Endothelial cell of umbilical vein (primary cell): ENCODE measurements around the gene BABAM1. TPM values are rescaled to one million over a fixed set of nuclear protein-coding genes. Genes with fewer than 3 reads are reported as not detected.

Experiments used
- BruUV-seq: library from RNA; stranded (reverse); fragments of 400-500 nt; replicated peaks from 2 replicates; lab custom pipeline; 2021; lab: Mats Ljungman, UMichigan
- CTCF ChIA-PET: fragments of 300-600, 350-600 bp; sonication (Branson Sonifier 250); formaldehyde crosslinking; loops from one replicate; lab custom pipeline; 2021; ENCODE audit warnings: antibody characterized with exemption, inconsistent platforms; lab: Charles Lee
- POLR2A ChIA-PET: fragments of 300-600, 350-600 bp; sonication (Branson Sonifier 250); formaldehyde crosslinking; loops from one replicate; lab custom pipeline; 2021; ENCODE audit warnings: antibody characterized with exemption, inconsistent platforms; lab: Charles Lee
- DNase-seq: peaks from one replicate; pipeline ENCODE4 v3.0.0-alpha.2; 2011; ENCODE audit warnings: low read depth, low spot score
- FAIRE-seq: peaks from 2 replicates; lab custom pipeline; 2011; peaks lifted over from hg19 to GRCh38; lab: Jason Lieb, UNC
- H2AFZ ChIP-seq: 2 replicates; pipeline ENCODE4 v1.6.0; 2012; ENCODE audit warnings: low read depth, low read length, control low read depth, inconsistent platforms
- H3K27ac ChIP-seq: 2 replicates; pipeline ENCODE4 v1.5.1; 2011; ENCODE audit warnings: low read depth, mild to moderate bottlenecking, control low read depth, low read length, moderate library complexity; ENCODE audit not compliant: insufficient read depth
- H3K27me3 ChIP-seq, 2 experiments: 2 replicates each; pipeline versions ENCODE4 v1.6.0 to v1.6.1; 2011; ENCODE audit warnings: low read length in 2 of 2, mixed read lengths in 1 of 2; ENCODE audit not compliant: control insufficient read depth in 2 of 2, insufficient read depth in 2 of 2
- H3K36me3 ChIP-seq, 2 experiments: 2 replicates in 1 of 2; 3 replicates in 1 of 2; pipeline ENCODE4 v1.5.1; 2011; ENCODE audit warnings: low read length in 2 of 2, mild to moderate bottlenecking in 1 of 2, moderate library complexity in 1 of 2; ENCODE audit not compliant: control insufficient read depth in 2 of 2, insufficient read depth in 2 of 2; ENCODE audit errors: extremely low read depth in 1 of 2
- H3K4me1 ChIP-seq: 3 replicates; pipeline ENCODE4 v1.5.1; 2011; ENCODE audit warnings: mild to moderate bottlenecking, low read length; ENCODE audit not compliant: control insufficient read depth, insufficient read depth; ENCODE audit errors: extremely low read depth
- H3K4me2 ChIP-seq: 2 replicates; pipeline ENCODE4 v1.6.1; 2011; ENCODE audit warnings: low read length, control low read depth, mixed read lengths; ENCODE audit not compliant: insufficient read depth
- H3K4me3 ChIP-seq, 3 experiments: fragments of 200-600 bp in 1 of 3; sonication (generic), shearing (Covaris generic) in 1 of 3; replicated peaks in 1 of 3; 2 replicates each; pipeline ENCODE4 v1.5.1; 2011 to 2016; ENCODE audit warnings: control low read depth in 3 of 3, low read length in 3 of 3, mild to moderate bottlenecking in 2 of 3, inconsistent platforms in 1 of 3, low read depth in 1 of 3, moderate library complexity in 1 of 3; ENCODE audit not compliant: insufficient read depth in 1 of 3
- H3K79me2 ChIP-seq: 2 replicates; pipeline ENCODE4 v1.6.0; 2012; ENCODE audit warnings: low read length, inconsistent platforms; ENCODE audit not compliant: control insufficient read depth, insufficient read depth
- H3K9ac ChIP-seq: replicated peaks from 2 replicates; pipeline ENCODE3; 2011; ENCODE audit warnings: low read length, control low read depth; ENCODE audit not compliant: insufficient read depth; ENCODE audit errors: extremely low read depth
- H3K9me1 ChIP-seq: replicated peaks from 3 replicates; pipeline ENCODE4 v1.6.0; 2011; ENCODE audit warnings: mild to moderate bottlenecking, low read length; ENCODE audit not compliant: control insufficient read depth, insufficient read depth; ENCODE audit errors: extremely low read depth
- H3K9me3 ChIP-seq: replicated peaks from 2 replicates; pipeline ENCODE4 v1.5.1; 2012; ENCODE audit warnings: low read length, inconsistent platforms; ENCODE audit not compliant: control insufficient read depth, insufficient read depth
- H4K20me1 ChIP-seq: replicated peaks from 2 replicates; pipeline ENCODE3; 2011; ENCODE audit warnings: mild to moderate bottlenecking, low read length; ENCODE audit not compliant: control insufficient read depth, insufficient read depth; ENCODE audit errors: extremely low read depth
- CTCF ChIP-seq, 2 donors: IDR thresholded peaks; 1 replicate in 1 of 2; 2 replicates in 1 of 2; pipeline ENCODE4 v1.5.1; 2011; ENCODE audit warnings: low read length in 2 of 2, mild to moderate bottlenecking in 2 of 2, moderate library complexity in 2 of 2, control low read depth in 1 of 2, inconsistent platforms in 1 of 2, low read depth in 1 of 2; ENCODE audit not compliant: insufficient read depth in 1 of 2; ENCODE audit errors: extremely low read depth in 1 of 2
- EZH2 ChIP-seq: IDR thresholded peaks from 2 replicates; pipeline ENCODE4 v1.6.1; 2012; ENCODE audit warnings: borderline replicate concordance, low read depth, mild to moderate bottlenecking, moderate library complexity, low read length, inconsistent platforms; ENCODE audit not compliant: severe bottlenecking
- FOS ChIP-seq: IDR thresholded peaks from 2 replicates; pipeline ENCODE4 v1.6.1; 2011; ENCODE audit warnings: mild to moderate bottlenecking, low read length, moderate library complexity, borderline replicate concordance; ENCODE audit not compliant: insufficient read depth
- GATA2 ChIP-seq: IDR thresholded peaks from 2 replicates; pipeline ENCODE4 v1.7.0; 2011; ENCODE audit warnings: low read depth, mild to moderate bottlenecking, moderate library complexity, mixed read lengths, low read length; ENCODE audit not compliant: insufficient read length, insufficient read depth
- JUN ChIP-seq: IDR thresholded peaks from 2 replicates; pipeline ENCODE4 v1.6.1; 2011; ENCODE audit warnings: borderline replicate concordance, low read depth; ENCODE audit not compliant: insufficient read length, insufficient read depth
- MYC ChIP-seq: IDR thresholded peaks from one replicate; pipeline ENCODE4 v1.6.1; 2011; ENCODE audit warnings: mild to moderate bottlenecking, low read depth, low read length
- POLR2A ChIP-seq: IDR thresholded peaks from 2 replicates; pipeline ENCODE4 v1.6.1; 2012; ENCODE audit warnings: low read depth, mild to moderate bottlenecking, control low read depth, low read length
- POLR2AphosphoS5 ChIP-seq: IDR thresholded peaks from 2 replicates; pipeline ENCODE4 v1.6.1; 2012; ENCODE audit warnings: low read depth, mild to moderate bottlenecking, control low read depth, low read length, moderate library complexity; ENCODE audit not compliant: insufficient read depth
- dilution Hi-C: fragments of 300-500 bp; cut with MboI; formaldehyde crosslinking; loops from one replicate; pipeline ENCODE4 v1.15.0; 2019; ENCODE audit warnings: low sequenced_read_pairs; ENCODE audit not compliant: extremely low pct_ligation_motif_present
- intact Hi-C: fragments of 100-400 bp; cut with micrococcal nuclease; formaldehyde crosslinking; loops from one replicate; pipeline ENCODE4 v1.10.0; 2022
- polyA plus RNA-seq, 4 experiments: library from polyadenylated mRNA; depleted of rRNA in 3 of 4; stranded (reverse) in 3 of 4; unstranded in 1 of 4; fragments of >200 nt; gene quantifications; 2 replicates each; pipeline versions ENCODE4 v1.2.1 to v1.2.3, GENCODE V29; 2011 to 2012; ENCODE audit warnings: missing spikeins in 1 of 4
- total RNA-seq: library from RNA; stranded (reverse); gene quantifications from 2 replicates; pipeline ENCODE4 v1.2.3, GENCODE V29; 2021
- TF ChIP-seq, protein P1 (sequence below): IDR thresholded peaks from 2 replicates; pipeline ENCODE4 v1.6.1; 2011; ENCODE audit not compliant: insufficient read depth, insufficient read length

Gene BABAM1
- total and polyA plus RNA-seq, 2 donors (not counting 3 experiments of a cell fraction or from before 2014, with no cell fraction given) = 118 to 140 TPM

DNA sequence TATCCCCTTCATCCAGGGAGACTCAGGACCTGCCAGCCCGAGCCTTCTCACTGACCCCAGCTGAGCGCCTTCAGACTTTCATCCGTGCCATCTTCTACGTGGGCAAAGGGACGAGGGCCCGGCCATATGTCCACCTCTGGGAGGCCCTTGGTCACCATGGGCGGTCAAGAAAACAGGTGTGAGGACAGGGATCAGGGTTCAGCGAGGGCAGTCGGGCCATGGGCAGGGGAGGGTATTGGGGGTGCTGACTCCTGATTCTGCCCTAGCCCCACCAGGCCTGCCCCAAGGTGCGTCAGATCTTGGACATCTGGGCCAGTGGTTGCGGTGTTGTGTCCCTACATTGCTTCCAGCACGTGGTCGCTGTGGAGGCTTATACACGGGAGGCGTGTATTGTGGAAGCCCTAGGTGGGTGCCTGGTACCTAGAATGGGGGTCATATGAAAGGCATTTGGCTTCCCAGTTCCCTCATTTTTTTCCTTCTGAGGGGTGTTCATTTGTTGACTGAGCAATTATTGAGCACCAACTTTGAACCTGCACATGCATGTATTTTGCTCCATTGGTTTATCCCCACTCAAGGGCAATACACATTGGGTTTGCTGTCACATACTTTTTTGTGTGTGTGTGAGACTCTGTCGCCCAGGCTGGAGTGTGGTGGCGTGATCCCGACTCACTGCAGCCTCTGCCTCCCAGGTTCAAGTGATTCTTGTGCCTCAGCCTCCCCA is 18.3 kb downstream of the BABAM1 start:
- Histone ChIP-seq H3K9ac (no peak overlapping the region), H4K20me1 (no peaks in the 10 kb centered on the region), H3K79me2 (no peaks in the 10 kb centered on the region), H3K4me2 (no peak overlapping the region), H3K4me3 (no peak overlapping the region), H3K9me1 (no peaks in the 10 kb centered on the region), H3K4me1 (peaks cover 10% of the 10 kb centered on the region), H3K27ac (no peak overlapping the region), H2AFZ (no peak overlapping the region), H3K27me3 (no peaks in the 10 kb centered on the region), H3K36me3 (no peaks in the 10 kb centered on the region), H3K9me3 (no peaks in the 10 kb centered on the region)
- intact Hi-C loops = no loop called here
- TF ChIP-seq FOS = no peak
- TF ChIP-seq, protein P1, sequence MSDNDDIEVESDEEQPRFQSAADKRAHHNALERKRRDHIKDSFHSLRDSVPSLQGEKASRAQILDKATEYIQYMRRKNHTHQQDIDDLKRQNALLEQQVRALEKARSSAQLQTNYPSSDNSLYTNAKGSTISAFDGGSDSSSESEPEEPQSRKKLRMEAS = no peak
- TF ChIP-seq CTCF (IDR thresholded peaks at IDR 0.05; ENCODE audit: extremely low read depth in 1 of 2, insufficient read depth in 1 of 2, low read depth in 1 of 2, low read length in 2 of 2) = no peak
- TF ChIP-seq POLR2AphosphoS5 = no peak
- TF ChIP-seq POLR2A = no peak
- TF ChIP-seq GATA2 = no peak
- TF ChIP-seq EZH2 = no peak
- TF ChIP-seq JUN = no peak
- TF ChIP-seq MYC = no peak
- dilution Hi-C loops = no loop called here
- DNase-seq = no peak
- ChIA-PET CTCF (interaction anchor here (0.8 kb wide), 1 partner anchor 24 kb away, joined by 4 read pairs; no protein-coding TSS in a partner anchor), POLR2A (no interaction called here)
- FAIRE-seq = no peak
- no TSS peak for BruUV-seq
